HG02610 (cell line): ENCODE data around the gene RPS6KC1.
"Not testable (repeated sequence)": the region's sequence is repeated elsewhere in the genome, so short reads cannot be mapped to it uniquely, and the experiment has no call there.

Experiments used
- ATAC-seq: cut with Tn5 transposase; IDR thresholded peaks from one replicate; pipeline ENCODE4 v1.9.1; 2021; ENCODE audit warnings: mild to moderate bottlenecking, moderate library complexity; ENCODE audit not compliant: unreplicated experiment

The RPS6KC1 gene

GRCh38 chr1:213051127-213051880 is at the start of gene RPS6KC1:
RPS6KC1 (plus strand) TSS chr1:213051241; CDS start chr1:213051405, 164 bp downstream.
- ATAC-seq, result peak; percentile 98

GRCh38 chr1:213003256-213003655 is 47.8 kb upstream of the RPS6KC1 start:
- ATAC-seq, result peak; percentile 93

GRCh38 chr1:213008564-213008963 is 42.5 kb upstream of the RPS6KC1 start:
- peak; percentile 73 for ATAC-seq

- no peak for ATAC-seq
These were observed 36.4 kb upstream of the RPS6KC1 start for GRCh38 chr1:213014642-213015041.

- ATAC-seq, result peak; percentile 95
These were observed 35.7 kb upstream of the RPS6KC1 start, which contains the start of gene ANGEL2 for GRCh38 chr1:213015099-213016050. ANGEL2 (minus strand) TSS chr1:213015867; CDS start chr1:213015671, 196 bp downstream.

- ATAC-seq, result no peak
These were observed 33.4 kb upstream of the RPS6KC1 start for GRCh38 chr1:213017447-213018273.

GRCh38 chr1:213019450-213019849 is 31.6 kb upstream of the RPS6KC1 start:
- ATAC-seq, result no peak

- no peak for ATAC-seq
These were observed 31.0 kb upstream of the RPS6KC1 start for GRCh38 chr1:213020016-213020415.

- ATAC-seq, result not testable (repeated sequence)
These were observed 24.0 kb upstream of the RPS6KC1 start for GRCh38 chr1:213027024-213027423.

GRCh38 chr1:213032651-213033050 is 18.4 kb upstream of the RPS6KC1 start:
- ATAC-seq, result no peak

- no peak for ATAC-seq
These were observed 16.3 kb upstream of the RPS6KC1 start for GRCh38 chr1:213034713-213035112.

GRCh38 chr1:213035573-213035972 is 15.5 kb upstream of the RPS6KC1 start:
- ATAC-seq, result no peak

GRCh38 chr1:213041443-213041842 is 9.6 kb upstream of the RPS6KC1 start:
- no peak for ATAC-seq

- not testable (repeated sequence) for ATAC-seq
These were observed 5.5 kb upstream of the RPS6KC1 start for GRCh38 chr1:213045321-213046226.

GRCh38 chr1:213049232-213049631 is 1.8 kb upstream of the RPS6KC1 start:
- no peak for ATAC-seq

- peak; percentile 34 for ATAC-seq
These were observed 305 bp upstream of the RPS6KC1 start for GRCh38 chr1:213050745-213051126.

GRCh38 chr1:213051881-213052202 is 801 bp downstream of the RPS6KC1 start:
- no peak for ATAC-seq

GRCh38 chr1:213053455-213053854 is 2.4 kb downstream of the RPS6KC1 start:
- ATAC-seq, result no peak

- ATAC-seq, result no peak
These were observed 3.1 kb downstream of the RPS6KC1 start for GRCh38 chr1:213054142-213054541.
